GM23248 (cell line): Measurements from ENCODE around the gene UBN2. TPM values are rescaled to one million over a fixed set of nuclear protein-coding genes. Genes with fewer than 3 reads are reported as not detected.

Experiments used
- DNase-seq: peaks from one replicate; pipeline ENCODE4 v3.0.0-alpha.2; 2015
- H2AFZ ChIP-seq: fragments of 200-600 bp; sonication (generic); 2 replicates; pipeline ENCODE4 v1.6.1; 2016; ENCODE audit warnings: antibody characterized with exemption
- H3F3A ChIP-seq: fragments of 200-600 bp; sonication (generic); 2 replicates; pipeline ENCODE4 v1.6.1; 2016; ENCODE audit warnings: mild to moderate bottlenecking, antibody characterized with exemption, mixed run types; ENCODE audit not compliant: insufficient read depth
- H3K27ac ChIP-seq: fragments of 200-600 bp; sonication (generic); 2 replicates; pipeline ENCODE4 v1.5.1; 2016; ENCODE audit warnings: mild to moderate bottlenecking
- H3K27me3 ChIP-seq: fragments of 200-600 bp; sonication (generic); replicated peaks from 2 replicates; pipeline ENCODE4 v1.6.1; 2016; ENCODE audit warnings: mild to moderate bottlenecking; ENCODE audit not compliant: insufficient read depth
- H3K36me3 ChIP-seq: fragments of 200-600 bp; sonication (generic); 2 replicates; pipeline ENCODE4 v1.6.1; 2016; ENCODE audit warnings: low read depth, mild to moderate bottlenecking
- H3K4me1 ChIP-seq: fragments of 200-600 bp; sonication (generic); 2 replicates; pipeline ENCODE4 v1.6.1; 2016; ENCODE audit warnings: mild to moderate bottlenecking; ENCODE audit not compliant: insufficient read depth
- H3K4me2 ChIP-seq: fragments of 200-600 bp; sonication (generic); one replicate; pipeline ENCODE4 v1.6.1; 2016; ENCODE audit warnings: mild to moderate bottlenecking; ENCODE audit not compliant: unreplicated experiment
- H3K4me3 ChIP-seq: fragments of 200-600 bp; sonication (generic); 2 replicates; pipeline ENCODE4 v1.5.1; 2016; ENCODE audit warnings: mild to moderate bottlenecking
- H3K79me2 ChIP-seq: fragments of 200-600 bp; sonication (generic); 2 replicates; pipeline ENCODE4 v1.6.1; 2016; ENCODE audit warnings: mild to moderate bottlenecking; ENCODE audit not compliant: insufficient read depth
- H3K9ac ChIP-seq: fragments of 200-600 bp; sonication (generic); 2 replicates; pipeline ENCODE4 v1.6.1; 2016; ENCODE audit warnings: mild to moderate bottlenecking
- H3K9me2 ChIP-seq: fragments of 200-600 bp; sonication (generic); 2 replicates; pipeline ENCODE4 v1.6.1; 2016; ENCODE audit warnings: mixed run types, mild to moderate bottlenecking, moderate library complexity; ENCODE audit not compliant: insufficient read depth
- H3K9me3 ChIP-seq: fragments of 200-600 bp; sonication (generic); one replicate; pipeline ENCODE4 v1.6.1; 2017; ENCODE audit warnings: low read depth
- H4K20me1 ChIP-seq: fragments of 200-600 bp; sonication (generic); 2 replicates; pipeline ENCODE4 v1.6.0; 2016; ENCODE audit not compliant: insufficient read depth
- EZH2 ChIP-seq: fragments of 200-600 bp; sonication (generic); IDR thresholded peaks from 2 replicates; pipeline ENCODE4 v1.6.1; 2018; ENCODE audit warnings: antibody characterized with exemption, mild to moderate bottlenecking; ENCODE audit not compliant: insufficient read depth, poor library complexity, severe bottlenecking
- EZH2phosphoT487 ChIP-seq: fragments of 200-600 bp; sonication (generic); IDR thresholded peaks from 2 replicates; pipeline ENCODE4 v1.6.1; 2018; ENCODE audit warnings: antibody characterized with exemption, moderate library complexity, mild to moderate bottlenecking, low read depth; ENCODE audit not compliant: insufficient read depth
- WGBS, 2 experiments: methylation state at CpG; one replicate each; pipeline ENCODE4 v1.1.6; 2015 to 2017; ENCODE audit warnings: low lambda C conversion rate in 2 of 2, low coverage in 1 of 2; ENCODE audit errors: missing lambda C conversion rate in 2 of 2; 5-methylcytosine and 5-hydroxymethylcytosine counted together
- in situ Hi-C: fragments of 300-500 bp; cut with MboI; formaldehyde crosslinking; loops from 2 replicates; pipeline ENCODE4 v1.15.0; 2020
- polyA plus RNA-seq: library from polyadenylated mRNA; unstranded; fragments of >200 nt; fragmentation: Nextera tagmentation; extraction: Ambion mirVana; gene quantifications from 2 replicates; pipeline ENCODE4 v1.2.1, GENCODE V29; 2016
- small RNA-seq: library from RNA; depleted of rRNA; stranded (forward); fragments of <200 nt; gene quantifications from one replicate; pipeline ENCODE3, GENCODE V24; 2014; ENCODE audit warnings: low read depth, low replicate concordance
- total RNA-seq: library from RNA; depleted of rRNA; stranded (reverse); fragments of >200 nt; shearing (Covaris generic); gene quantifications from 2 replicates; pipeline ENCODE4 v1.2.3, GENCODE V29; 2014; rRNA removed

UBN2 gene
- total and polyA plus RNA-seq, 2 experiments from 2014 or later: 1.0 to 3.2 TPM

- DNase-seq: no peak
- no peak for TF ChIP-seq EZH2phosphoT487
- TF ChIP-seq EZH2: no peak
- WGBS, 2 experiments: 100% methylated on average over 2 of the region's 2 CpGs
- H3K9me2 ChIP-seq: no peaks in the 10 kb centered on the region
- no peak overlapping the region for H3K27ac ChIP-seq
- in situ Hi-C loops: no loop called here
- H3K4me1 ChIP-seq: 0 out of 2 replicates have a peak, but pooled peaks cover 5% of the 10 kb centered on the region
- H3K27me3 ChIP-seq: no peaks in the 10 kb centered on the region
- H3K36me3 ChIP-seq: no peaks in the 10 kb centered on the region
- H4K20me1 ChIP-seq: no peaks in the 10 kb centered on the region
- no peak overlapping the region for H2AFZ ChIP-seq
- H3K9ac ChIP-seq: no peak overlapping the region
- peaks cover 17% of the 10 kb centered on the region for H3F3A ChIP-seq
- H3K4me2 ChIP-seq: no peak overlapping the region
- no peak overlapping the region for H3K4me3 ChIP-seq
- peaks cover 19% of the 10 kb centered on the region for H3K79me2 ChIP-seq
- H3K9me3 ChIP-seq: no peaks in the 10 kb centered on the region
Observed at GRCh38 chr7:139354729-139355128, 123.7 kb downstream of the UBN2 start.

DNA sequence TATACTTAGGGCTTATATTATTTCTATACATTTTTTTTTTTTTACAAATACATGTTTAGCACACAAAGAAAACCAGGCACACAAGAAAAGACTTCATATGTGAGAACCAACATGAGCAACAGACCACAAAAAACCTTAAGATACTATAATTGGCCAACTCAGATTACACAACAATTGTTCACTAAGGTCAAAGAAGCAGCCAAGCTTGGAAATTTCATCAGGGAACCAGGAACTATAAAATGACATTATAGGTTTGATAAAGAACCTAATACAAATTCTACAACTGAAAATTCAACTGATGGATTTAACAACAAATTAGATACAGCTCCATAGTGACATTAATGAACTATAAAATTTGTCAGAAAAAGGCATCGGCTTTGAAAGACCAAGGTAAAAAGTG is 124.3 kb downstream of the UBN2 start:
- Histone ChIP-seq H3F3A (peaks cover 17% of the 10 kb centered on the region), H3K9me2 (no peaks in the 10 kb centered on the region), H3K27ac (no peak overlapping the region), H3K9me3 (no peaks in the 10 kb centered on the region), H2AFZ (no peak overlapping the region), H3K9ac (no peak overlapping the region), H3K4me2 (no peak overlapping the region), H3K27me3 (no peaks in the 10 kb centered on the region), H4K20me1 (no peaks in the 10 kb centered on the region), H3K79me2 (peaks cover 20% of the 10 kb centered on the region), H3K4me3 (no peak overlapping the region), H3K36me3 (no peaks in the 10 kb centered on the region), H3K4me1 (0 out of 2 replicates have a peak, but pooled peaks cover 5% of the 10 kb centered on the region)
- in situ Hi-C loops: no loop called here
- no peak for TF ChIP-seq EZH2
- no peak for TF ChIP-seq EZH2phosphoT487
- 97% methylated on average over 1 of the region's 1 CpG for WGBS, 2 experiments
- DNase-seq: peak; percentile 51

Small RNA genes within 50 kb of the gene (small RNA-seq; reads per million reads assigned to genes)
- not detected for gene AC009220.1
- not detected for gene RNU6-206P

Other genes starting within 250 kb of the UBN2 start
- gene KIAA1549, start 249.8 kb upstream of the UBN2 start, total RNA-seq: 3.0 and 4.2 TPM in 2 replicates
- gene KIAA1549, start 249.8 kb upstream of the UBN2 start, polyA plus RNA-seq: 2.1 and 2.2 TPM in 2 replicates
- 10.9 TPM in 2 replicates for gene ZC3HAV1L, start 195.2 kb upstream of the UBN2 start, total RNA-seq
- 8.8 and 9.8 TPM in 2 replicates for gene ZC3HAV1L, start 195.2 kb upstream of the UBN2 start, polyA plus RNA-seq
- 30.5 and 36.4 TPM in 2 replicates for gene ZC3HAV1, start 121.5 kb upstream of the UBN2 start, total RNA-seq
- 28.8 and 29.9 TPM in 2 replicates for gene ZC3HAV1, start 121.5 kb upstream of the UBN2 start, polyA plus RNA-seq
- gene FMC1, start 110.1 kb downstream of the UBN2 start, total RNA-seq: 6.8 and 9.5 TPM in 2 replicates
- 30.4 and 35.1 TPM in 2 replicates for gene FMC1, start 110.1 kb downstream of the UBN2 start, polyA plus RNA-seq
- gene LUC7L2, start 128.7 kb downstream of the UBN2 start, total RNA-seq: 35.3 and 39.7 TPM in 2 replicates
- gene LUC7L2, start 128.7 kb downstream of the UBN2 start, polyA plus RNA-seq: 44.3 and 47.3 TPM in 2 replicates